Suppressor macrophage treated with lipopolysaccharide for 4 hours (primary cell): ENCODE results near the gene RPL18.
A peak's percentile ranks its signal among the peaks of the same experiment; 100 is the strongest.

Experiments used
- DNase-seq: peaks from one replicate; pipeline ENCODE4 v3.0.0-alpha.2; 2020

Gene RPL18

DNA sequence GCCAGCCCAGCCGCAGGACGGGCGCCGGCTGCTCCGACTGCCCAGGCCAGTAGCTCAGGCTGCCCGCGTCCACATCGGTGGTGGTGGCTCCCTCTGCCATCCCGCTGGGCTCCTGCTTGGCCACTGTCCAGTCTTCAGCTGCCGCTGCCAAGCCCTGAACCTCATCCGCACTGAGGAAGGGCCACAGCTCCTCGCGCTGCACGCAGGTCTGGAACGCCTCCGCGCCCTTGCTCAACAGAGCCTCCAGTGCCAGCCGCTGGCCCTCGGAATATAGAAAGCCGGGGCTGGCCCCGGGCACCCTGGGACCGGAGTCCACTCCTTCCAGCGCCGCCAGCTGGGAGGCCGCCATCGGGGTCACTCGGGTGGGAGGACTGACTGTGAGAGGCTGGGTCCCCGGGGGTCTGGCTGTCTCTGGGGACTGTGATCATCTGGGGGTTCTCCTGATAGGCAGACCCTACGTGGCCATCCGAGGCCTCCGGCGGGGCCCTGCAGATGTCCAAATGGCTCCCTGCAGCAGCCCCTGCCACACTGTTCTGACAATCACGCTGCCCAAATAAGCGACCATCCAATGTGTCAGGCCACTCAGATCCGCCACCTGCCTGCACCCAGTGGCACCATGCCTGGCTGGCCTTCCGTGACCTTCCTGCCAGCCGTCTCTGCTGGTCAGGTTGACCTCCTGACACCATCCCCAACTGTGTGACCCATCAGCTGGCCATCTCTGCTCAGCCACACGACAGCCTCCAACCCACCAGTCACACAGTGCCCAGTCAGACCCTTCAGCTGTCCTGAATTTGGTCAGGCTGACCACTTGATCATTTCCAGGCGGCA is 5.7 kb downstream of the RPL18 start:
- no peak for DNase-seq

DNA sequence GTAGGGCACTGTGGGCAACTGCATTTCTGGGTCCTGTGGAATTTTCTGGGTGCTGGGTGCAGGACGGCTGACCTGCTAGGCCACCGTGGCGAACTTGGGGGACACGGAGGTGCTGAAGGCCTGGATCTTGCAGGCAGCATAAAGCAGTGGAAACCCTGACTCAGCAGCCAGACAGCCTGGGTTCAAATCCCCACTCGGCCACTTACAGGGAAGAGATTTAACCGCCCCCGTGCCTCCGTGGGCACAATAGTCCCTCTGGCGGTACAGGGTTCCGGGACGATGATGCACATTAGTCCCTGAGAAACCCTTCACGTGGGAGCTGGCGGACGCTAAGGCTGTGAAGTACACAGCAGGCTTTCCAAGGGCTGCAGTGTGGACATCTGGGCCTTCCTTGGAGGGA is 7.1 kb downstream of the RPL18 start:
- no peak for DNase-seq

- no peak for DNase-seq
Observed at GRCh38 chr19:48609571-48610108, 9.3 kb downstream of the RPL18 start.

GRCh38 chr19:48608798-48609263 is 10.1 kb downstream of the RPL18 start:
- peak; percentile 71 for DNase-seq

GRCh38 chr19:48607359-48607755 is 11.6 kb downstream of the RPL18 start:
- no peak for DNase-seq

DNA sequence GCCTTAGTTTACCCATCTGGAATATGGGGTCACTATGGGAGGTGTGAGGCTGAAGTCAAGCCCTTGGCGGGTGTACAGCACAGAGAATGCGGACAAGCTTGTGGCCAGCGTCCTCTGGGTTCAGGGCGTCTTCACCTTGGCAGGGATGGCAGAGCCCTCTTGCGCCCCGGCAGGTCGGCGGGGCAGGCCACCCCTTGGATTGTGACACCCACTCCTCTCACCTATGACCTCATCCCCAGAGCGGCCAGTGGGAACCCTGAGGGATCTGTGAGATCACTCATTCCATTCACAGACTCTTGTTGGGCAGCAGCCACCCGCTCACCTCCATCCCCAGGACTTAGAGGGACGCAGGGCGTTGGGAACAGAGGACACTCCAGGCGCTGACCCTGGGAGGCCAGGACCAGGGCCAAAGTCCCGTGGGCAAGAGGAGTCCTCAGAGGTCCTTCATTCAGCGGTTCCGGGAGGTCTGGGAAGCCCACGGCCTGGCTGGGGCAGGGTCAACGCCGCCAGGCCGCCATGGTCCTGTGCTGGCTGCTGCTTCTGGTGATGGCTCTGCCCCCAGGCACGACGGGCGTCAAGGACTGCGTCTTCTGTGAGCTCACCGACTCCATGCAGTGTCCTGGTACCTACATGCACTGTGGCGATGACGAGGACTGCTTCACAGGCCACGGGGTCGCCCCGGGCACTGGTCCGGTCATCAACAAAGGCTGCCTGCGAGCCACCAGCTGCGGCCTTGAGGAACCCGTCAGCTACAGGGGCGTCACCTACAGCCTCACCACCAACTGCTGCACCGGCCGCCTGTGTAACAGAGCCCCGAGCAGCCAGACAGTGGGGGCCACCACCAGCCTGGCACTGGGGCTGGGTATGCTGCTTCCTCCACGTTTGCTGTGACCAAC is 12.3 kb downstream of the RPL18 start, which contains the start of gene SPACA4:
Gene SPACA4, plus strand, starts transcription at position 280 of the 896 bp plus-strand sequence. Its CDS starts 237 bp downstream, at position 517.
- DNase-seq: no peak

- DNase-seq: no peak
Observed at GRCh38 chr19:48603850-48604249, 15.1 kb downstream of the RPL18 start.

- no peak for DNase-seq
Observed at GRCh38 chr19:48603449-48603848, 15.5 kb downstream of the RPL18 start.

- no peak for DNase-seq
Observed at GRCh38 chr19:48603001-48603400, 16.0 kb downstream of the RPL18 start.

DNA sequence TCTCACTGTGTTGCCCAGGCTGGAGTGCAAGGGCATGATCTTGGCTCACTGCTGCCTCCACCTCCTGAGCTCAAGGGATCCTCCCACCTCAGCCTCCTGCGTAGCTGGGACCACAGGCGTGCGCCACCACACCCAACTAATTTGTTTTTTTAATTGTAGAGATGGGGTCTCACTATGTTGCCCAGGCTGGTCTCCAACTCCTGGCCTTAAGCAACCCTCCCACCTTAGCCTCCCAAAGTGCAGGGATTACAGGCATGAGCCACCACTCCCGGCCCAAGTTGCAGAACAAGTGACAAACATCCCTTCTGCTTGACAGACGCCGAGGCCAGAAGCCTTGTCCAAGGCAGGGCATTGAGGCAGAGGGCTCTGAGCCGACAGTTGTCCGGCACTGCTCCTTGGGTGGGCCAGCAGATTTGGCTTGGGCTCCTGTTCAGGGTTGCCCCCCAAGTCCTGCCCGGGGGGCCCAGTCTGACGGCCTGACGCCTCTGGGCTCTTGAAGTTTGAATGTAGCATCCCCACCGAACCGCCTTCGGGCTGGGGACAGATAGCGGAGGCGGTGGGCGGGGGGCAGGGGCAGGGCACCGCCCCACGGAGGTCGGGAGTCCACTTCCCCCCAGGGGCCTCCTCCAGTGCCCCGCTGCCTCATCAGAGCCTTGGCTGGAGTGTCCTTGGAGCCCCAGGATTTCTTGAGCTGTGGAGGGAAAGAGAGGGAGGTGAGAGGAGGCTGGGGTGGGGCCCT is 18.1 kb downstream of the RPL18 start:
- DNase-seq: no peak

- DNase-seq: no peak
Observed at GRCh38 chr19:48598996-48599700, 19.8 kb downstream of the RPL18 start.

DNA sequence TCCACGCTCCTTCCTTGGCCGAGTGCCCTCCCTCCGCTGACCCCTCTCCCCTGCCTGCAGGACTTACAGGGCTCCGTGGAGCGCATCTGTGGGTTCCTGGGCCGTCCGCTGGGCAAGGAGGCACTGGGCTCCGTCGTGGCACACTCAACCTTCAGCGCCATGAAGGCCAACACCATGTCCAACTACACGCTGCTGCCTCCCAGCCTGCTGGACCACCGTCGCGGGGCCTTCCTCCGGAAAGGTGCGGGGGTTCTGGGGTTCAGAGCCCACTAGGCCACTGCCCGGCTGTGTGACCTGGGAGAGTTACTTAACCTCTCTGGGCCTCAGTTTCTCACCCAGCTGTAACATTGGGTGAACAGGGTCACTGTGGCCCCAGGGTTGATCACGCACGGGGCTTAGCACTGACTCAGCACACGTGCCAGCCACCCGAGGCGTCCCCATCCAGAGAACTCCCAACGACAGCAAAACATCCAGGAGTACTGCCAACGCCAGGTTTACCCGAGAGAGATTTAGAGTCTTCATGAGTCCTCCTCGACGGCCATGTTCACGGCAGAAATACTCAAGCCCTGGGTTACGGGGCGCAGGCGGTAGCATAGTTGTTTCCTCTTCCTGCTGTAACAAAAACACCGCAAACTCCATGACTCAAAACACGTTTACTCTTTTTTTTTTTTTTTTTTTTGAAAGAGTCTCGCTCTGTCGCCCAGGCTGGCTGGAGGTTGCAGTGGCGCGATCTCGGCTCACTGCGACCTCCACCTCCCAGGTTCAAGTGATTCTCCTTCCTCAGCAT is 22.1 kb downstream of the RPL18 start:
- no peak for DNase-seq

GRCh38 chr19:48596237-48596636 is 22.7 kb downstream of the RPL18 start:
- no peak for DNase-seq

DNA sequence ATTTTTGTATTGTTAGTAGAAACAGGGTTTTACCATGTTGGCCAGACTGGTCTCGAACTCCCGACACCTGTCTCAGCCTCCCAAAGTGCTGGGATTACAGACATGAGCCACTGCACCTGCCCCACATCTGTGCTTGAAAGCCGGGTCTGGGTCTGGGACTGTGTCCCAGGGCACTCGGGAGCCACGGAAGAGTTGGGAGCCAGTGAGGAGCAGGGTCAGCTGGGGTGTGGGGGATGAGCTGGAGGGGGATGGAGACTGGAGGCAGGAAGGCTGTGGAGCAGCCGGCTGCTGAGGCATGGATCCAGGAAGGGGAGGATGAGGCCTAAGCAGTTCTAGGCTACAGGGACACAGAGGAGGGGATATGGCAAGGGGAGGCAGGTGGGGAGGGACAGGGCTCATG is 23.1 kb downstream of the RPL18 start:
- DNase-seq: no peak

- DNase-seq: no peak
Observed at GRCh38 chr19:48595171-48595570, 23.8 kb downstream of the RPL18 start.

DNA sequence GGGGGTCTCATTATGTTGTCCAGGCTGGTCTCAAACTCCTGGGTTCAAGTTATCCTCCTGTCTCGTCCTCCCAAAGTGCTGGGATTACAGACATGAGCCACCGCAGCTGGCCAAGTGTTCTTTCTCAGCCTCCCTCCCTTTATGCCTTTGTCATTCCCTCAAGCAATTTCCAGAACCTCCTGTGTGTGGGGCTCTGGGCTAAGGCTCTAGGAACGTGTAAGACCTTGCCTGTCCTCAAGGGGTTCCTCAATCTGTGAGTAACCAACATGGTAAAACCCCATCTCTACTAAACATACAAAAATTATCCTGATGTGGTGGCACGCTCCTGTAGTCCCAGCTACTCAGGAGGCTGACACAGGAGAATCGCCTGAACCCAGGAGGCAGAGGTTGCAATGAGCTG is 28.0 kb downstream of the RPL18 start:
- peak; percentile 17 for DNase-seq

- DNase-seq: peak; percentile 91
Observed at GRCh38 chr19:48588670-48589401, 30.1 kb downstream of the RPL18 start.

- DNase-seq: no peak
Observed at GRCh38 chr19:48587387-48587786, 31.6 kb downstream of the RPL18 start.

DNA sequence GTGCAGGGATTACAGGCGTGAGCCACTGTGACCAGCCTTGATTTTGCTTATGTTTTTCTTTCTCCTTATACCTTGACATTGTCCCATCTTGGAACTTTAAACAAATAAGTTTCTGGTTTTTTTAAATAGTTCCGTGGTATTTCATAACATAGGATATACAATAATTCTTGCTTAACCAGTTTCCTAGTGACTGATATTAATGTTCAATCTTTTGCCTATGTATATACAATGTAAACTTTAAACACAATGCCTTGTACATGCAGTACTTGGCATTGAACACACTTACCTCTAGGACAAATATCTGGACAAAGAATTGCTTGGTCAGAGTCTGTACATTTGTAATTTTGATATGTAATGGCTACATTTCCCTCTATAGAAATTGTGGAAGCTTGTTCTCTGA is 36.8 kb downstream of the RPL18 start:
- no peak for DNase-seq

GRCh38 chr19:48578891-48579290 is 40.1 kb downstream of the RPL18 start:
- no peak for DNase-seq
